ENCODE results near the gene PTBP1. TPM values are rescaled to one million over a fixed set of nuclear protein-coding genes. Genes with fewer than 3 reads are reported as not detected.

Gene PTBP1
- total RNA-seq, 1 donor from 2014 or later: 237 TPM

DNA sequence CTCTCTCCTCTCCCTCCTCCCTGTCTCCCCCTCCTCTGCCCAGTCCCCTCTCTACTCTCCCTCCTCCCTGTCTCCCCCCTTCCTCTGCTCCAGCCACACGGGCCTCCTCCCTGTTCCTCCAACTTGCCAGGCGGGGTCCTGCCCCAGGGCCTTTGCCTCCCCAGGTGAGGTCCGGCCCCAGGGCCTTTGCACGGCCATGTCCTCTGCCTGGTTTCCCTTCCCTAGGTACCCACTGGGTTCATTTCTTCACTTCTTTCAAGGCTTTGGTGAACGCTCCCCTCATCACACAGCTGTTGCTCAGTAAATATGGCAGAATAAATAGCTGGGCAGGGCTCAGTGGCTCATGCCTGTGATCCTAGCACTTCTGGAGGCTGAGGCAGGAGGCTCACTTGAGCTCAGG is 25.2 kb upstream of the PTBP1 start:
- peaks cover 3% of the 10 kb centered on the region for H3F3A ChIP-seq (ENCODE audit: low read depth)
- no peaks in the 10 kb centered on the region for H3K27me3 ChIP-seq
- H3K36me3 ChIP-seq: no peaks in the 10 kb centered on the region
- H3K27me3 Mint-ChIP-seq (ENCODE audit: insufficient read depth, low read depth): peaks cover 4% of the 10 kb centered on the region
- H3K9me3 ChIP-seq (ENCODE audit: low read depth): no peaks in the 10 kb centered on the region
- H3K36me3 Mint-ChIP-seq: no peaks in the 10 kb centered on the region
- H3K27ac ChIP-seq: no peak overlapping the region
- no peak overlapping the region for H3K4me2 ChIP-seq
- H2AFZ ChIP-seq (replicated peaks): no peak overlapping the region
- no peaks in the 10 kb centered on the region for H3K79me2 ChIP-seq (ENCODE audit: low read depth)
- no peak for DNase-seq (ENCODE audit: low spot score)
- H4K20me1 ChIP-seq (ENCODE audit: low read depth): no peaks in the 10 kb centered on the region
- no peak overlapping the region for H3K27ac Mint-ChIP-seq
- no peaks in the 10 kb centered on the region for H3K4me1 ChIP-seq
- peaks cover 13% of the 10 kb centered on the region for H3K4me1 Mint-ChIP-seq
- TF ChIP-seq EZH2phosphoT487 (IDR thresholded peaks at IDR 0.05): no peak
- TF ChIP-seq, protein P1, sequence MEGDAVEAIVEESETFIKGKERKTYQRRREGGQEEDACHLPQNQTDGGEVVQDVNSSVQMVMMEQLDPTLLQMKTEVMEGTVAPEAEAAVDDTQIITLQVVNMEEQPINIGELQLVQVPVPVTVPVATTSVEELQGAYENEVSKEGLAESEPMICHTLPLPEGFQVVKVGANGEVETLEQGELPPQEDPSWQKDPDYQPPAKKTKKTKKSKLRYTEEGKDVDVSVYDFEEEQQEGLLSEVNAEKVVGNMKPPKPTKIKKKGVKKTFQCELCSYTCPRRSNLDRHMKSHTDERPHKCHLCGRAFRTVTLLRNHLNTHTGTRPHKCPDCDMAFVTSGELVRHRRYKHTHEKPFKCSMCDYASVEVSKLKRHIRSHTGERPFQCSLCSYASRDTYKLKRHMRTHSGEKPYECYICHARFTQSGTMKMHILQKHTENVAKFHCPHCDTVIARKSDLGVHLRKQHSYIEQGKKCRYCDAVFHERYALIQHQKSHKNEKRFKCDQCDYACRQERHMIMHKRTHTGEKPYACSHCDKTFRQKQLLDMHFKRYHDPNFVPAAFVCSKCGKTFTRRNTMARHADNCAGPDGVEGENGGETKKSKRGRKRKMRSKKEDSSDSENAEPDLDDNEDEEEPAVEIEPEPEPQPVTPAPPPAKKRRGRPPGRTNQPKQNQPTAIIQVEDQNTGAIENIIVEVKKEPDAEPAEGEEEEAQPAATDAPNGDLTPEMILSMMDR (IDR thresholded peaks at IDR 0.05): no peak
- H3K4me3 ChIP-seq: no peak overlapping the region
- no peak overlapping the region for H3K9ac ChIP-seq
- H3K9me3 Mint-ChIP-seq: no peaks in the 10 kb centered on the region
- H3K4me3 Mint-ChIP-seq: peak overlapping the region; percentile 43

GRCh38 chr19:772730-773436 is 24.4 kb upstream of the PTBP1 start:
- peaks cover 6% of the 10 kb centered on the region for H3K27me3 Mint-ChIP-seq (ENCODE audit: insufficient read depth, low read depth)
- Histone ChIP-seq H3K36me3 (no peaks in the 10 kb centered on the region), H4K20me1 (ENCODE audit: low read depth) (no peaks in the 10 kb centered on the region), H3K4me1 (no peaks in the 10 kb centered on the region), H2AFZ (replicated peaks) (no peak overlapping the region), H3K9ac (no peak overlapping the region), H3K4me3 (no peak overlapping the region), H3K79me2 (ENCODE audit: low read depth) (no peaks in the 10 kb centered on the region), H3K27ac (no peak overlapping the region), H3K4me2 (no peak overlapping the region), H3K9me3 (ENCODE audit: low read depth) (no peaks in the 10 kb centered on the region), H3F3A (ENCODE audit: low read depth) (peaks cover 3% of the 10 kb centered on the region), H3K27me3 (no peaks in the 10 kb centered on the region)
- TF ChIP-seq EZH2phosphoT487 (IDR thresholded peaks at IDR 0.05): no peak
- TF ChIP-seq EZH2 (IDR thresholded peaks at IDR 0.05): no peak
- TF ChIP-seq, protein P1 (IDR thresholded peaks at IDR 0.05): no peak
- H3K4me1 Mint-ChIP-seq: peaks cover 13% of the 10 kb centered on the region
- no peak overlapping the region for H3K27ac Mint-ChIP-seq
- H3K36me3 Mint-ChIP-seq: no peaks in the 10 kb centered on the region
- no peak overlapping the region for H3K4me3 Mint-ChIP-seq
- no peaks in the 10 kb centered on the region for H3K9me3 Mint-ChIP-seq
- peak; percentile 67 for DNase-seq (ENCODE audit: low spot score)

GRCh38 chr19:776549-776948 is 20.7 kb upstream of the PTBP1 start:
- no peak for TF ChIP-seq EZH2 (IDR thresholded peaks at IDR 0.05)
- no peak for TF ChIP-seq EZH2phosphoT487 (IDR thresholded peaks at IDR 0.05)
- TF ChIP-seq, protein P1 (IDR thresholded peaks at IDR 0.05): no peak
- no peaks in the 10 kb centered on the region for H3K9me3 Mint-ChIP-seq
- Histone ChIP-seq H3F3A (ENCODE audit: low read depth) (peaks cover 11% of the 10 kb centered on the region), H3K27me3 (no peaks in the 10 kb centered on the region), H3K4me1 (peaks cover 1% of the 10 kb centered on the region), H3K4me2 (no peak overlapping the region), H3K9me3 (ENCODE audit: low read depth) (no peaks in the 10 kb centered on the region), H2AFZ (replicated peaks) (no peak overlapping the region), H3K79me2 (ENCODE audit: low read depth) (no peaks in the 10 kb centered on the region), H3K36me3 (no peaks in the 10 kb centered on the region), H4K20me1 (ENCODE audit: low read depth) (no peaks in the 10 kb centered on the region), H3K9ac (no peak overlapping the region), H3K27ac (no peak overlapping the region), H3K4me3 (no peak overlapping the region)
- no peak for DNase-seq (ENCODE audit: low spot score)
- H3K36me3 Mint-ChIP-seq: no peaks in the 10 kb centered on the region
- H3K4me1 Mint-ChIP-seq: peaks cover 9% of the 10 kb centered on the region
- no peak overlapping the region for H3K27ac Mint-ChIP-seq
- H3K4me3 Mint-ChIP-seq: peak overlapping the region; percentile 41
- peaks cover 13% of the 10 kb centered on the region for H3K27me3 Mint-ChIP-seq (ENCODE audit: insufficient read depth, low read depth)

Measured in neural progenitor cell (in vitro differentiated cells).